ENCODE data around the gene PPIL6.

- TF ChIP-seq CTCF (IDR thresholded peaks at IDR 0.05), result no peak
- no peak for TF ChIP-seq POLR2A (IDR thresholded peaks at IDR 0.05)
Observed at GRCh38 chr6:109377717-109378116, 62.7 kb downstream of the PPIL6 start.
